HEK293 (cell line): ENCODE data around the gene NCOA7.
A peak's percentile ranks its signal among the peaks of the same experiment; 100 is the strongest.

Source experiments
- GLIS1 ChIP-seq: fragments of 450-650 bp; formaldehyde crosslinking; IDR thresholded peaks from 2 replicates; pipeline ENCODE4 v1.5.1; 2016; ENCODE audit warnings: missing biosample characterization, missing genetic modification characterization
- GLIS2 ChIP-seq: fragments of 450-650 bp; formaldehyde crosslinking; IDR thresholded peaks from 2 replicates; pipeline ENCODE4 v1.5.1; 2016; ENCODE audit warnings: missing biosample characterization, missing genetic modification characterization
- MEIS1 ChIP-seq: sonication (generic); formaldehyde crosslinking; IDR thresholded peaks from 2 replicates; pipeline ENCODE4 v1.8.1; 2022; ENCODE audit warnings: missing genetic modification reagents, mild to moderate bottlenecking, borderline replicate concordance
- PRDM4 ChIP-seq: fragments of 450-650 bp; formaldehyde crosslinking; IDR thresholded peaks from 2 replicates; pipeline ENCODE4 v1.5.1; 2017; ENCODE audit warnings: missing biosample characterization, missing genetic modification characterization
- RBAK ChIP-seq: fragments of 450-650 bp; formaldehyde crosslinking; IDR thresholded peaks from 2 replicates; pipeline ENCODE4 v1.5.1; 2016; ENCODE audit warnings: missing biosample characterization, missing genetic modification characterization
- SCRT1 ChIP-seq: fragments of 450-650 bp; formaldehyde crosslinking; IDR thresholded peaks from 2 replicates; pipeline ENCODE4 v1.5.1; 2016; ENCODE audit warnings: missing biosample characterization, missing genetic modification characterization, borderline replicate concordance
- TSHZ1 ChIP-seq: fragments of 450-650 bp; formaldehyde crosslinking; IDR thresholded peaks from 2 replicates; pipeline ENCODE4 v1.5.1; 2016; ENCODE audit warnings: missing biosample characterization, missing genetic modification characterization, borderline replicate concordance
- ZFP69B ChIP-seq: fragments of 450-650 bp; formaldehyde crosslinking; IDR thresholded peaks from 2 replicates; pipeline ENCODE4 v1.5.1; 2016; ENCODE audit warnings: missing biosample characterization, missing genetic modification characterization
- ZNF112 ChIP-seq: fragments of 450-650 bp; formaldehyde crosslinking; IDR thresholded peaks from 2 replicates; pipeline ENCODE4 v1.5.0; 2017; ENCODE audit warnings: missing biosample characterization, missing genetic modification characterization
- ZNF133 ChIP-seq: fragments of 450-650 bp; formaldehyde crosslinking; IDR thresholded peaks from 2 replicates; pipeline ENCODE4 v1.5.1; 2016; ENCODE audit warnings: missing biosample characterization, missing genetic modification characterization
- ZNF169 ChIP-seq: fragments of 450-650 bp; formaldehyde crosslinking; IDR thresholded peaks from 2 replicates; pipeline ENCODE4 v1.5.1; 2016; ENCODE audit warnings: missing biosample characterization, missing genetic modification characterization
- ZNF280C ChIP-seq: fragments of 450-650 bp; formaldehyde crosslinking; IDR thresholded peaks from 2 replicates; pipeline ENCODE4 v1.5.1; 2016; ENCODE audit warnings: missing biosample characterization, missing genetic modification characterization
- ZNF280D ChIP-seq: fragments of 450-650 bp; formaldehyde crosslinking; IDR thresholded peaks from 2 replicates; pipeline ENCODE4 v1.5.1; 2016; ENCODE audit warnings: missing biosample characterization, missing genetic modification characterization
- ZNF311 ChIP-seq: fragments of 450-650 bp; formaldehyde crosslinking; IDR thresholded peaks from 2 replicates; pipeline ENCODE4 v1.5.1; 2017; ENCODE audit warnings: missing biosample characterization, missing genetic modification characterization, borderline replicate concordance
- ZNF341 ChIP-seq: fragments of 450-650 bp; formaldehyde crosslinking; IDR thresholded peaks from 2 replicates; pipeline ENCODE4; 2016; ENCODE audit warnings: low read depth, missing biosample characterization, missing genetic modification characterization
- ZNF366 ChIP-seq: fragments of 450-650 bp; formaldehyde crosslinking; conservative IDR thresholded peaks from 2 replicates; pipeline ENCODE4 v1.5.1; 2016; ENCODE audit warnings: missing biosample characterization, missing genetic modification characterization
- ZNF391 ChIP-seq: fragments of 450-650 bp; formaldehyde crosslinking; IDR thresholded peaks from 2 replicates; pipeline ENCODE4 v1.5.1; 2016; ENCODE audit warnings: low read depth, missing biosample characterization, missing genetic modification characterization, borderline replicate concordance
- ZNF473 ChIP-seq: fragments of 450-650 bp; formaldehyde crosslinking; IDR thresholded peaks from 2 replicates; pipeline ENCODE4 v1.5.1; 2017; ENCODE audit warnings: missing biosample characterization, missing genetic modification characterization
- ZNF561 ChIP-seq: fragments of 450-650 bp; IDR thresholded peaks from 2 replicates; pipeline ENCODE4 v1.5.1; 2018; ENCODE audit warnings: missing biosample characterization, missing genetic modification characterization, borderline replicate concordance
- ZNF654 ChIP-seq: fragments of 450-650 bp; formaldehyde crosslinking; IDR thresholded peaks from 2 replicates; pipeline ENCODE4 v1.5.1; 2016; ENCODE audit warnings: low read depth, missing biosample characterization, missing genetic modification characterization
- ZNF670 ChIP-seq: fragments of 450-650 bp; formaldehyde crosslinking; IDR thresholded peaks from 2 replicates; pipeline ENCODE4 v1.5.1; 2016; ENCODE audit warnings: missing biosample characterization, missing genetic modification characterization, low read depth
- ZNF677 ChIP-seq: fragments of 450-650 bp; IDR thresholded peaks from 2 replicates; pipeline ENCODE4 v1.5.0; 2018; ENCODE audit warnings: missing biosample characterization, mild to moderate bottlenecking, missing genetic modification characterization, moderate library complexity
- ZNF843 ChIP-seq: fragments of 450-650 bp; formaldehyde crosslinking; IDR thresholded peaks from 2 replicates; pipeline ENCODE4 v1.5.1; 2016; ENCODE audit warnings: missing biosample characterization, missing genetic modification characterization
- ZSCAN23 ChIP-seq: fragments of 450-650 bp; formaldehyde crosslinking; IDR thresholded peaks from 2 replicates; pipeline ENCODE4 v1.5.1; 2016; ENCODE audit warnings: missing biosample characterization, missing genetic modification characterization
- TF ChIP-seq, protein P1 (sequence below): fragments of 450-650 bp; formaldehyde crosslinking; IDR thresholded peaks from 2 replicates; pipeline ENCODE4 v1.5.1; 2016; ENCODE audit warnings: missing biosample characterization, missing genetic modification characterization
- TF ChIP-seq, protein P2 (sequence below): fragments of 450-650 bp; formaldehyde crosslinking; IDR thresholded peaks from 2 replicates; pipeline ENCODE4 v1.5.1; 2017; ENCODE audit warnings: missing biosample characterization, mild to moderate bottlenecking, missing genetic modification characterization, moderate library complexity

NCOA7 gene

DNA sequence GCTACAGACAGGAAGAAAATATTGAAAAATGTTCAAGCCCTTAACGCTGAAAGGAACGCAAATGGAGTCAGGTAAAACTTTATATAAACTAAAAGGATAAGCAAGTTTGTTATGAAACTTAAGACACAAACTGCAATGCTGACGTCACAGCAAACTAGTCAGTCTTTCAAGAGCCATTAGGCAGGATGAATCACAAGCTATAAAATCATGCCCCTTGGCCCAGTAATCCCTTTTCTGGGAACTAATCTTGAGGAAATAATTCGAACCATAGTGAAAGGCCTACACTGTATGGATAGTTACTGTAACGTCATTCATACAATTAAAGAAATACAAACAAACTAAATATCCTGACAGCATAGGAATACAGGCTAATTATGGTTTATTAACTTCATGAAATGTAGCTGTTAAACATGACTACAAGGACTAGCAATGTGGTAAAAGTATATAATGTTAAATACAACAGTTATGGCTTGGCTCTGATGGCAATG, 123.1 kb downstream of the NCOA7 start (continued):
- TF ChIP-seq ZNF561 (tag by site-specific recombination) (0 out of 2 replicates have a peak, but pooled peaks have one; percentile 28), ZNF473 (tag by site-specific recombination) (no peak), GLIS1 (no peak), TSHZ1 (tag by site-specific recombination) (peak; percentile 95; the same call in 1 of the 2 replicates), ZFP69B (tag by site-specific recombination) (no peak; the same call in 1 of the 2 replicates), ZNF112 (no peak), ZNF843 (tag by site-specific recombination) (peak; percentile 97), ZNF311 (tag by site-specific recombination) (no peak), ZSCAN23 (tag by site-specific recombination) (peak; percentile 82; the same call in 1 of the 2 replicates), ZNF670 (tag by site-specific recombination) (no peak), ZNF391 (tag by site-specific recombination) (peak; percentile 93; the same call in 1 of the 2 replicates), GLIS2 (tag by site-specific recombination) (no peak), ZNF280D (tag by site-specific recombination) (no peak), ZNF677 (tag by site-specific recombination) (no peak), ZNF280C (tag by site-specific recombination) (no peak), ZNF341 (tag by site-specific recombination) (no peak), SCRT1 (tag by site-specific recombination) (no peak), ZNF169 (tag by site-specific recombination) (no peak), RBAK (tag by site-specific recombination) (no peak), PRDM4 (peak; percentile 86), MEIS1 (CRISPR knock-in tag) (no peak), ZNF133 (tag by site-specific recombination) (no peak), ZNF654 (no peak; the same call in 1 of the 2 replicates), ZNF366 (tag by site-specific recombination) (peak; percentile 98)
- TF ChIP-seq, protein P1, sequence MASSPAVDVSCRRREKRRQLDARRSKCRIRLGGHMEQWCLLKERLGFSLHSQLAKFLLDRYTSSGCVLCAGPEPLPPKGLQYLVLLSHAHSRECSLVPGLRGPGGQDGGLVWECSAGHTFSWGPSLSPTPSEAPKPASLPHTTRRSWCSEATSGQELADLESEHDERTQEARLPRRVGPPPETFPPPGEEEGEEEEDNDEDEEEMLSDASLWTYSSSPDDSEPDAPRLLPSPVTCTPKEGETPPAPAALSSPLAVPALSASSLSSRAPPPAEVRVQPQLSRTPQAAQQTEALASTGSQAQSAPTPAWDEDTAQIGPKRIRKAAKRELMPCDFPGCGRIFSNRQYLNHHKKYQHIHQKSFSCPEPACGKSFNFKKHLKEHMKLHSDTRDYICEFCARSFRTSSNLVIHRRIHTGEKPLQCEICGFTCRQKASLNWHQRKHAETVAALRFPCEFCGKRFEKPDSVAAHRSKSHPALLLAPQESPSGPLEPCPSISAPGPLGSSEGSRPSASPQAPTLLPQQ (tag by site-specific recombination): peak; percentile 77
- TF ChIP-seq, protein P2, sequence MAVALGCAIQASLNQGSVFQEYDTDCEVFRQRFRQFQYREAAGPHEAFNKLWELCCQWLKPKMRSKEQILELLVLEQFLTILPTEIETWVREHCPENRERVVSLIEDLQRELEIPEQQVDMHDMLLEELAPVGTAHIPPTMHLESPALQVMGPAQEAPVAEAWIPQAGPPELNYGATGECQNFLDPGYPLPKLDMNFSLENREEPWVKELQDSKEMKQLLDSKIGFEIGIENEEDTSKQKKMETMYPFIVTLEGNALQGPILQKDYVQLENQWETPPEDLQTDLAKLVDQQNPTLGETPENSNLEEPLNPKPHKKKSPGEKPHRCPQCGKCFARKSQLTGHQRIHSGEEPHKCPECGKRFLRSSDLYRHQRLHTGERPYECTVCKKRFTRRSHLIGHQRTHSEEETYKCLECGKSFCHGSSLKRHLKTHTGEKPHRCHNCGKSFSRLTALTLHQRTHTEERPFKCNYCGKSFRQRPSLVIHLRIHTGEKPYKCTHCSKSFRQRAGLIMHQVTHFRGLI (tag by site-specific recombination): 0 out of 2 replicates have a peak, but pooled peaks have one; percentile 11
